Activated CD4-positive, alpha-beta T cell treated with anti-CD3 and anti-CD28 coated beads, Interleukin-2, amount 50 U/mL, for 1 hour (primary cell): ENCODE results near the gene RAPGEF1.
"Not testable (repeated sequence)": the region's sequence is repeated elsewhere in the genome, so short reads cannot be mapped to it uniquely, and the experiment has no call there.

ENCODE experiments used
- DNase-seq: peaks from one replicate; pipeline ENCODE4 v3.0.0-alpha.2; 2020

The RAPGEF1 gene

GRCh38 chr9:131668439-131669268 is 71.2 kb downstream of the RAPGEF1 start:
- DNase-seq = peak; percentile 72

- DNase-seq = no peak
Measured at GRCh38 chr9:131668057-131668438, 71.8 kb downstream of the RAPGEF1 start.

GRCh38 chr9:131667576-131667975 is 72.3 kb downstream of the RAPGEF1 start:
- DNase-seq = peak; percentile 58

GRCh38 chr9:131666774-131667173 is 73.1 kb downstream of the RAPGEF1 start:
- no peak for DNase-seq

- no peak for DNase-seq
Measured at GRCh38 chr9:131666029-131666428, 73.8 kb downstream of the RAPGEF1 start.

- no peak for DNase-seq
Measured at GRCh38 chr9:131663288-131663687, 76.6 kb downstream of the RAPGEF1 start.

- not testable (repeated sequence) for DNase-seq
Measured at GRCh38 chr9:131662289-131662621, 77.6 kb downstream of the RAPGEF1 start.

- peak; percentile 69 for DNase-seq
Measured at GRCh38 chr9:131661568-131662288, 78.1 kb downstream of the RAPGEF1 start.

- no peak for DNase-seq
Measured at GRCh38 chr9:131660466-131661405, 79.1 kb downstream of the RAPGEF1 start.

- no peak for DNase-seq
Measured at GRCh38 chr9:131658377-131659129, 81.3 kb downstream of the RAPGEF1 start.

- DNase-seq = no peak
Measured at GRCh38 chr9:131657940-131658339, 81.9 kb downstream of the RAPGEF1 start.

- DNase-seq = no peak
Measured at GRCh38 chr9:131657456-131657855, 82.4 kb downstream of the RAPGEF1 start.

- DNase-seq = peak; percentile 52
Measured at GRCh38 chr9:131657037-131657377, 82.9 kb downstream of the RAPGEF1 start.

- DNase-seq = peak; percentile 73
Measured at GRCh38 chr9:131656356-131657036, 83.4 kb downstream of the RAPGEF1 start.

- not testable (repeated sequence) for DNase-seq
Measured at GRCh38 chr9:131654369-131654768, 85.5 kb downstream of the RAPGEF1 start.

GRCh38 chr9:131651599-131651998 is 88.3 kb downstream of the RAPGEF1 start:
- no peak for DNase-seq

- no peak for DNase-seq
Measured at GRCh38 chr9:131651160-131651559, 88.7 kb downstream of the RAPGEF1 start.

GRCh38 chr9:131650254-131650653 is 89.6 kb downstream of the RAPGEF1 start:
- DNase-seq = no peak

- DNase-seq = no peak
Measured at GRCh38 chr9:131649646-131650045, 90.2 kb downstream of the RAPGEF1 start.

- no peak for DNase-seq
Measured at GRCh38 chr9:131645078-131645776, 94.6 kb downstream of the RAPGEF1 start.

- DNase-seq = no peak
Measured at GRCh38 chr9:131642496-131643083, 97.3 kb downstream of the RAPGEF1 start.
